Measurements from ENCODE around the gene TAF15.

TAF15 gene

GRCh38 chr17:35870906-35871819 lies 61.9 kb downstream of the TAF15 start:
- no peak overlapping the region for H3K27ac ChIP-seq (ENCODE audit: low read length)
- H3K36me3 ChIP-seq (ENCODE audit: control insufficient read depth, insufficient read depth, low read length): no peaks in the 10 kb centered on the region
- WGBS (ENCODE audit: insufficient coverage, insufficient read length): no CpG with 5 or more reads among the region's 8 CpGs
- H3K9me3 ChIP-seq (ENCODE audit: control insufficient read depth, insufficient read depth, low read length): no peaks in the 10 kb centered on the region
- DNase-seq (ENCODE audit: low read depth, low spot score): peak; percentile 25
- no peak overlapping the region for H3K4me3 ChIP-seq (ENCODE audit: low read length)
- H3K4me1 ChIP-seq (ENCODE audit: control insufficient read depth, insufficient read depth, low read length): no peaks in the 10 kb centered on the region
- no peaks in the 10 kb centered on the region for H3K27me3 ChIP-seq (ENCODE audit: control insufficient read depth, insufficient read depth, low read length)

- no peak for DNase-seq (ENCODE audit: low read depth, low spot score)
- H3K4me3 ChIP-seq (ENCODE audit: low read length): no peak overlapping the region
- WGBS (ENCODE audit: insufficient coverage, insufficient read length): 100% methylated on average over 1 of the region's 12 CpGs
- no peaks in the 10 kb centered on the region for H3K9me3 ChIP-seq (ENCODE audit: control insufficient read depth, insufficient read depth, low read length)
- no peaks in the 10 kb centered on the region for H3K36me3 ChIP-seq (ENCODE audit: control insufficient read depth, insufficient read depth, low read length)
- H3K27ac ChIP-seq (ENCODE audit: low read length): no peak overlapping the region
- H3K27me3 ChIP-seq (ENCODE audit: control insufficient read depth, insufficient read depth, low read length): no peaks in the 10 kb centered on the region
- H3K4me1 ChIP-seq (ENCODE audit: control insufficient read depth, insufficient read depth, low read length): no peaks in the 10 kb centered on the region
Observed at GRCh38 chr17:35872196-35872980, 63.1 kb downstream of the TAF15 start.

- Histone ChIP-seq H3K36me3 (ENCODE audit: control insufficient read depth, insufficient read depth, low read length) (no peaks in the 10 kb centered on the region), H3K27ac (ENCODE audit: low read length) (no peak overlapping the region), H3K27me3 (ENCODE audit: control insufficient read depth, insufficient read depth, low read length) (no peaks in the 10 kb centered on the region), H3K9me3 (ENCODE audit: control insufficient read depth, insufficient read depth, low read length) (no peaks in the 10 kb centered on the region), H3K4me3 (ENCODE audit: low read length) (no peak overlapping the region), H3K4me1 (ENCODE audit: control insufficient read depth, insufficient read depth, low read length) (no peaks in the 10 kb centered on the region)
- no CpG with 5 or more reads among the region's 5 CpGs for WGBS (ENCODE audit: insufficient coverage, insufficient read length)
- DNase-seq (ENCODE audit: low read depth, low spot score): no peak
Observed at GRCh38 chr17:35875072-35875799, 66.0 kb downstream of the TAF15 start.

- H3K27ac ChIP-seq (ENCODE audit: low read length): no peak overlapping the region
- DNase-seq (ENCODE audit: low read depth, low spot score): no peak
- no CpG with 5 or more reads among the region's 3 CpGs for WGBS (ENCODE audit: insufficient coverage, insufficient read length)
Observed at GRCh38 chr17:35875800-35876139, 66.5 kb downstream of the TAF15 start.

GRCh38 chr17:35876534-35876933 lies 67.2 kb downstream of the TAF15 start:
- Histone ChIP-seq H3K9me3 (ENCODE audit: control insufficient read depth, insufficient read depth, low read length) (no peaks in the 10 kb centered on the region), H3K4me3 (ENCODE audit: low read length) (no peak overlapping the region), H3K27me3 (ENCODE audit: control insufficient read depth, insufficient read depth, low read length) (no peaks in the 10 kb centered on the region), H3K27ac (ENCODE audit: low read length) (no peak overlapping the region), H3K4me1 (ENCODE audit: control insufficient read depth, insufficient read depth, low read length) (no peaks in the 10 kb centered on the region), H3K36me3 (ENCODE audit: control insufficient read depth, insufficient read depth, low read length) (no peaks in the 10 kb centered on the region)
- no peak for DNase-seq (ENCODE audit: low read depth, low spot score)
- no CpG with 5 or more reads among the region's 3 CpGs for WGBS (ENCODE audit: insufficient coverage, insufficient read length)

More at GRCh38 chr17:35875800-35876139, 66.5 kb downstream of the TAF15 start:
- H3K36me3 ChIP-seq (ENCODE audit: control insufficient read depth, insufficient read depth, low read length): no peaks in the 10 kb centered on the region
- H3K27me3 ChIP-seq (ENCODE audit: control insufficient read depth, insufficient read depth, low read length): no peaks in the 10 kb centered on the region
- H3K9me3 ChIP-seq (ENCODE audit: control insufficient read depth, insufficient read depth, low read length): no peaks in the 10 kb centered on the region
- no peaks in the 10 kb centered on the region for H3K4me1 ChIP-seq (ENCODE audit: control insufficient read depth, insufficient read depth, low read length)
- no peak overlapping the region for H3K4me3 ChIP-seq (ENCODE audit: low read length)

- Histone ChIP-seq H3K9me3 (ENCODE audit: control insufficient read depth, insufficient read depth, low read length) (no peaks in the 10 kb centered on the region), H3K36me3 (ENCODE audit: control insufficient read depth, insufficient read depth, low read length) (no peaks in the 10 kb centered on the region), H3K27me3 (ENCODE audit: control insufficient read depth, insufficient read depth, low read length) (no peaks in the 10 kb centered on the region), H3K27ac (ENCODE audit: low read length) (no peak overlapping the region), H3K4me3 (ENCODE audit: low read length) (no peak overlapping the region), H3K4me1 (ENCODE audit: control insufficient read depth, insufficient read depth, low read length) (no peaks in the 10 kb centered on the region)
- no peak for DNase-seq (ENCODE audit: low read depth, low spot score)
Observed at GRCh38 chr17:35877345-35878029, 68.2 kb downstream of the TAF15 start.

- Histone ChIP-seq H3K27ac (ENCODE audit: low read length) (no peak overlapping the region), H3K27me3 (ENCODE audit: control insufficient read depth, insufficient read depth, low read length) (no peaks in the 10 kb centered on the region), H3K9me3 (ENCODE audit: control insufficient read depth, insufficient read depth, low read length) (no peaks in the 10 kb centered on the region), H3K4me3 (ENCODE audit: low read length) (no peak overlapping the region), H3K4me1 (ENCODE audit: control insufficient read depth, insufficient read depth, low read length) (no peaks in the 10 kb centered on the region), H3K36me3 (ENCODE audit: control insufficient read depth, insufficient read depth, low read length) (no peaks in the 10 kb centered on the region)
- WGBS (ENCODE audit: insufficient coverage, insufficient read length): no CpG with 5 or more reads among the region's 4 CpGs
- DNase-seq (ENCODE audit: low read depth, low spot score): no peak
Observed at GRCh38 chr17:35878361-35878760, 69.1 kb downstream of the TAF15 start.

GRCh38 chr17:35879773-35880654 lies 70.7 kb downstream of the TAF15 start, which contains the start of gene CCL5:
CCL5 (minus strand) TSS chr17:35880360.
- no peak within 1 kb of the TSS for H3K4me3 ChIP-seq (ENCODE audit: low read length)

GRCh38 chr17:35889241-35889640 lies 80.0 kb downstream of the TAF15 start:
- Histone ChIP-seq H3K27ac (ENCODE audit: low read length) (no peak overlapping the region), H3K9me3 (ENCODE audit: control insufficient read depth, insufficient read depth, low read length) (no peaks in the 10 kb centered on the region), H3K4me3 (ENCODE audit: low read length) (no peak overlapping the region), H3K27me3 (ENCODE audit: control insufficient read depth, insufficient read depth, low read length) (no peaks in the 10 kb centered on the region), H3K36me3 (ENCODE audit: control insufficient read depth, insufficient read depth, low read length) (no peaks in the 10 kb centered on the region), H3K4me1 (ENCODE audit: control insufficient read depth, insufficient read depth, low read length) (peaks cover 3% of the 10 kb centered on the region)
- no peak for DNase-seq (ENCODE audit: low read depth, low spot score)
- no CpG with 5 or more reads among the region's 2 CpGs for WGBS (ENCODE audit: insufficient coverage, insufficient read length)

More at GRCh38 chr17:35879773-35880654, 70.7 kb downstream of the TAF15 start, which contains the start of gene CCL5:
- Histone ChIP-seq H3K4me1 (ENCODE audit: control insufficient read depth, insufficient read depth, low read length) (no peaks in the 10 kb centered on the region), H3K27me3 (ENCODE audit: control insufficient read depth, insufficient read depth, low read length) (no peaks in the 10 kb centered on the region), H3K27ac (ENCODE audit: low read length) (no peak within 1 kb of the TSS), H3K36me3 (ENCODE audit: control insufficient read depth, insufficient read depth, low read length) (no peaks in the 10 kb centered on the region), H3K9me3 (ENCODE audit: control insufficient read depth, insufficient read depth, low read length) (no peaks in the 10 kb centered on the region)
- no CpG with 5 or more reads among the region's 11 CpGs for WGBS (ENCODE audit: insufficient coverage, insufficient read length)
- no peak for DNase-seq (ENCODE audit: low read depth, low spot score)
